ENCODE measurements around the gene TSEN2. TPM values are rescaled to one million over a fixed set of nuclear protein-coding genes. Genes with fewer than 3 reads are reported as not detected.
"Not testable (repeated sequence)": the region's sequence is repeated elsewhere in the genome, so short reads cannot be mapped to it uniquely, and the experiment has no call there.

The TSEN2 gene
- polyA plus RNA-seq, 4 donors: 18.9 to 28.0 (median 22.1) TPM

- DNase-seq (ENCODE audit: low read depth in 4 of 4, low spot score in 3 of 4): no peak
Measured at GRCh38 chr3:12451960-12452359, 32.3 kb upstream of the TSEN2 start.

- DNase-seq (ENCODE audit: low read depth in 4 of 4, low spot score in 3 of 4): no peak
Measured at GRCh38 chr3:12452361-12453330, 31.6 kb upstream of the TSEN2 start.

GRCh38 chr3:12454076-12454815 lies 30.0 kb upstream of the TSEN2 start:
- DNase-seq (ENCODE audit: low read depth in 4 of 4, low spot score in 3 of 4): no peak

- no peak for DNase-seq (ENCODE audit: low read depth in 4 of 4, low spot score in 3 of 4)
Measured at GRCh38 chr3:12454816-12455121, 29.5 kb upstream of the TSEN2 start.

- no peak for DNase-seq (ENCODE audit: low read depth in 4 of 4, low spot score in 3 of 4)
Measured at GRCh38 chr3:12455740-12456139, 28.5 kb upstream of the TSEN2 start.

- no peak for DNase-seq (ENCODE audit: low read depth in 4 of 4, low spot score in 3 of 4)
Measured at GRCh38 chr3:12456441-12456840, 27.8 kb upstream of the TSEN2 start.

- DNase-seq (ENCODE audit: low read depth in 4 of 4, low spot score in 3 of 4): not testable (repeated sequence)
Measured at GRCh38 chr3:12457380-12457779, 26.9 kb upstream of the TSEN2 start.

GRCh38 chr3:12458901-12459300 lies 25.4 kb upstream of the TSEN2 start:
- DNase-seq (ENCODE audit: low read depth in 4 of 4, low spot score in 3 of 4): no peak

GRCh38 chr3:12460127-12460526 lies 24.2 kb upstream of the TSEN2 start:
- DNase-seq (ENCODE audit: low read depth in 4 of 4, low spot score in 3 of 4): no peak

GRCh38 chr3:12461097-12461649 lies 23.1 kb upstream of the TSEN2 start:
- no peak for DNase-seq (ENCODE audit: low read depth in 4 of 4, low spot score in 3 of 4)

- DNase-seq (ENCODE audit: low read depth in 4 of 4, low spot score in 3 of 4): no peak
Measured at GRCh38 chr3:12462159-12462947, 21.9 kb upstream of the TSEN2 start.

GRCh38 chr3:12463686-12464085 lies 20.6 kb upstream of the TSEN2 start:
- DNase-seq (ENCODE audit: low read depth in 4 of 4, low spot score in 3 of 4): no peak

GRCh38 chr3:12464181-12464580 lies 20.1 kb upstream of the TSEN2 start:
- no peak for DNase-seq (ENCODE audit: low read depth in 4 of 4, low spot score in 3 of 4)

- no peak for DNase-seq (ENCODE audit: low read depth in 4 of 4, low spot score in 3 of 4)
Measured at GRCh38 chr3:12465151-12465835, 19.0 kb upstream of the TSEN2 start.

GRCh38 chr3:12465836-12466225 lies 18.4 kb upstream of the TSEN2 start:
- DNase-seq (ENCODE audit: low read depth in 4 of 4, low spot score in 3 of 4): no peak

- DNase-seq (ENCODE audit: low read depth in 4 of 4, low spot score in 3 of 4): no peak
Measured at GRCh38 chr3:12467746-12468145, 16.5 kb upstream of the TSEN2 start.

- DNase-seq (ENCODE audit: low read depth in 4 of 4, low spot score in 3 of 4): no peak
Measured at GRCh38 chr3:12468276-12468675, 16.0 kb upstream of the TSEN2 start.

GRCh38 chr3:12468757-12469156 lies 15.5 kb upstream of the TSEN2 start:
- DNase-seq (ENCODE audit: low read depth in 4 of 4, low spot score in 3 of 4): no peak

GRCh38 chr3:12469222-12469621 lies 15.1 kb upstream of the TSEN2 start:
- DNase-seq (ENCODE audit: low read depth in 4 of 4, low spot score in 3 of 4): not testable (repeated sequence)

- DNase-seq (ENCODE audit: low read depth in 4 of 4, low spot score in 3 of 4): no peak
Measured at GRCh38 chr3:12470111-12470510, 14.2 kb upstream of the TSEN2 start.

Data from left renal pelvis (tissue), 4 donors.